ENCODE measurements around the gene ACAA1. TPM values are rescaled to one million over a fixed set of nuclear protein-coding genes. Genes with fewer than 3 reads are reported as not detected.

The ACAA1 gene
- total RNA-seq, 1 experiment from 2014 or later, result 44.3 TPM

DNA sequence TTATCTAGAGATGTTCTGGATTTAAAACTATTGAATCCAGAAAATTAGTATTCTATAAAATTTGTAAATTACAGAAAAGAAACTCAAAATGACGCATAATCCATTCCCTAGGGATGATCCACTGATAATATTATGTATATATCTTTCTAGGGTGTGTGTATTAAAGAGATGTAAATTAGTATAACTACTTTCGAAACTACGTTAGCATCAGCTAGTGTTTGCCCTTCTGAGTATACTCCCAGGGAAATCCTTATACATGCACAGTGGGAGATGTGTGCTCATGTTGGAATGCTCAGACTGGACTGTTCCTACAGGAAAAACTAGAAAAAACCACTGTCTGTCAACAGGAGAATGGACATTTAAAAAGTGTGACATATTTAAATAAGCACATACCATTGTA lies 36.4 kb downstream of the ACAA1 start:
- H2BK12ac ChIP-seq (ENCODE audit: insufficient read length, low read depth, low read length), result no peak overlapping the region
- H4K91ac ChIP-seq (ENCODE audit: insufficient read length, low read depth, low read length), result no peak overlapping the region
- no peak overlapping the region for H3T11ph ChIP-seq (ENCODE audit: low read length)
- H2BK120ac ChIP-seq (ENCODE audit: low read depth, low read length, poor library complexity, severe bottlenecking), result no peak overlapping the region
- H3K14ac ChIP-seq (ENCODE audit: insufficient read depth, low read length), result no peak overlapping the region
- H3K27me3 Mint-ChIP-seq (ENCODE audit: low read depth), result peaks cover 14% of the 10 kb centered on the region
- WGBS (ENCODE audit: extremely low coverage, insufficient read length, low lambda C conversion rate), result no CpG with 5 or more reads among the region's 3 CpGs
- no peak overlapping the region for H4K5ac ChIP-seq (ENCODE audit: insufficient read length, low read depth, low read length)
- H3K4ac ChIP-seq (ENCODE audit: low read depth, low read length), result no peak overlapping the region
- H3K9me3 ChIP-seq (ENCODE audit: control insufficient read depth, low read depth, low read length), result no peaks in the 10 kb centered on the region
- no peaks in the 10 kb centered on the region for H4K20me1 ChIP-seq (ENCODE audit: control insufficient read depth, insufficient read depth, insufficient read length)
- no peak overlapping the region for H2AK5ac ChIP-seq (ENCODE audit: insufficient read length, low read length)
- H3K23me2 ChIP-seq (ENCODE audit: insufficient read length, low read depth, low read length, poor library complexity, severe bottlenecking), result no peaks in the 10 kb centered on the region
- no peak overlapping the region for H3K23ac ChIP-seq (ENCODE audit: insufficient read length, low read depth, low read length)
- no peak overlapping the region for H4K8ac ChIP-seq (replicated peaks; ENCODE audit: insufficient read length, low read depth, low read length)
- H3K27me3 ChIP-seq (ENCODE audit: insufficient read depth, low read length), result no peaks in the 10 kb centered on the region; the same call in 1 of the 2 replicates
- H2BK20ac ChIP-seq (ENCODE audit: low read depth, low read length, poor library complexity, severe bottlenecking), result no peak overlapping the region
- H2AFZ ChIP-seq (ENCODE audit: low read length), result no peak overlapping the region
- H3K9me3 Mint-ChIP-seq, result peaks cover 2 to 4% of the 10 kb centered on the region in 2 experiments; a peak in 4 of 5 replicates
- H2BK5ac ChIP-seq (ENCODE audit: insufficient read length, low read length), result no peak overlapping the region
- peaks cover 0 to 2% (median 0%) of the 10 kb centered on the region in 3 experiments; a peak in 1 of 7 replicates for H3K36me3 Mint-ChIP-seq (ENCODE audit: insufficient read depth in 1 of 3, low read depth in 3 of 3)
- no peak overlapping the region for H3K27ac ChIP-seq (ENCODE audit: insufficient read length, low read depth, low read length)
- H3K56ac ChIP-seq (ENCODE audit: insufficient read length, low read depth, low read length), result no peak overlapping the region
- no peaks in the 10 kb centered on the region for H3K79me2 ChIP-seq (ENCODE audit: insufficient read depth, low read length)
- H3K9ac ChIP-seq (ENCODE audit: extremely low read depth, insufficient read length, low read length), result no peak overlapping the region
- H3K4me2 ChIP-seq (ENCODE audit: insufficient read depth, insufficient read length, low read length), result no peak overlapping the region
- no peak for DNase-seq
- no peak for TF ChIP-seq CTCF (conservative IDR thresholded peaks at IDR 0.05)
- no peak overlapping the region for H3K27ac Mint-ChIP-seq
- H2BK15ac ChIP-seq (ENCODE audit: low read depth, low read length), result no peak overlapping the region
- no peak overlapping the region for H3K18ac ChIP-seq (ENCODE audit: insufficient read length, low read depth, low read length)
- H3K4me1 Mint-ChIP-seq, result peaks cover 30 to 33% of the 10 kb centered on the region in 2 experiments
- peaks cover 3% of the 10 kb centered on the region; the same call in 1 of the 2 replicates for H3K4me1 ChIP-seq (ENCODE audit: insufficient read depth, low read length)
- no peak overlapping the region for H3K4me3 Mint-ChIP-seq
- no peaks in the 10 kb centered on the region for H3K79me1 ChIP-seq (ENCODE audit: insufficient read depth, low read depth, low read length, poor library complexity, severe bottlenecking)
